Measurements from ENCODE around the gene TANGO2. TPM values are rescaled to one million over a fixed set of nuclear protein-coding genes. Genes with fewer than 3 reads are reported as not detected.
A peak's percentile ranks its signal among the peaks of the same experiment; 100 is the strongest.

The TANGO2 gene
- total and polyA plus RNA-seq, 9 of the 15 experiments (the other 6 are each of a cell fraction or from before 2014, with no cell fraction given) = 15.5 to 94.9 (median 70.1) TPM

GRCh38 chr22:20062766-20063083, 41.8 kb downstream of the TANGO2 start (continued):
- TF ChIP-seq, protein P1, sequence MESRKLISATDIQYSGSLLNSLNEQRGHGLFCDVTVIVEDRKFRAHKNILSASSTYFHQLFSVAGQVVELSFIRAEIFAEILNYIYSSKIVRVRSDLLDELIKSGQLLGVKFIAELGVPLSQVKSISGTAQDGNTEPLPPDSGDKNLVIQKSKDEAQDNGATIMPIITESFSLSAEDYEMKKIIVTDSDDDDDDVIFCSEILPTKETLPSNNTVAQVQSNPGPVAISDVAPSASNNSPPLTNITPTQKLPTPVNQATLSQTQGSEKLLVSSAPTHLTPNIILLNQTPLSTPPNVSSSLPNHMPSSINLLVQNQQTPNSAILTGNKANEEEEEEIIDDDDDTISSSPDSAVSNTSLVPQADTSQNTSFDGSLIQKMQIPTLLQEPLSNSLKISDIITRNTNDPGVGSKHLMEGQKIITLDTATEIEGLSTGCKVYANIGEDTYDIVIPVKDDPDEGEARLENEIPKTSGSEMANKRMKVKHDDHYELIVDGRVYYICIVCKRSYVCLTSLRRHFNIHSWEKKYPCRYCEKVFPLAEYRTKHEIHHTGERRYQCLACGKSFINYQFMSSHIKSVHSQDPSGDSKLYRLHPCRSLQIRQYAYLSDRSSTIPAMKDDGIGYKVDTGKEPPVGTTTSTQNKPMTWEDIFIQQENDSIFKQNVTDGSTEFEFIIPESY (CRISPR knock-in tag; IDR thresholded peaks at IDR 0.05) = no peak
- peak; percentile 33 for TF ChIP-seq HNRNPLL (IDR thresholded peaks at IDR 0.05; ENCODE audit: low read depth, low read length, poor library complexity, severe bottlenecking)
- TF ChIP-seq ZNF121 (CRISPR knock-in tag; conservative IDR thresholded peaks at IDR 0.05) = no peak
- TF ChIP-seq TBL1XR1 (IDR thresholded peaks at IDR 0.05; ENCODE audit: low read length in 2 of 2) = 0 out of 4 replicates have a peak, but pooled peaks of 1 of the 2 experiments have one; percentile 38
- no peak for TF ChIP-seq SNRNP70 (optimal IDR thresholded peaks at IDR 0.05; ENCODE audit: low read depth, low read length)
- TF ChIP-seq, protein P2, sequence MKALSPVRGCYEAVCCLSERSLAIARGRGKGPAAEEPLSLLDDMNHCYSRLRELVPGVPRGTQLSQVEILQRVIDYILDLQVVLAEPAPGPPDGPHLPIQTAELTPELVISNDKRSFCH (CRISPR knock-in tag; IDR thresholded peaks at IDR 0.05) = no peak
- TF ChIP-seq, protein P2 (tag; IDR thresholded peaks at IDR 0.05) = no peak
- TF ChIP-seq HBP1 (CRISPR knock-in tag; IDR thresholded peaks at IDR 0.05) = no peak
- TF ChIP-seq PHF21A (IDR thresholded peaks at IDR 0.05; ENCODE audit: borderline replicate concordance, low read depth) = no peak
- TF ChIP-seq, protein P3, sequence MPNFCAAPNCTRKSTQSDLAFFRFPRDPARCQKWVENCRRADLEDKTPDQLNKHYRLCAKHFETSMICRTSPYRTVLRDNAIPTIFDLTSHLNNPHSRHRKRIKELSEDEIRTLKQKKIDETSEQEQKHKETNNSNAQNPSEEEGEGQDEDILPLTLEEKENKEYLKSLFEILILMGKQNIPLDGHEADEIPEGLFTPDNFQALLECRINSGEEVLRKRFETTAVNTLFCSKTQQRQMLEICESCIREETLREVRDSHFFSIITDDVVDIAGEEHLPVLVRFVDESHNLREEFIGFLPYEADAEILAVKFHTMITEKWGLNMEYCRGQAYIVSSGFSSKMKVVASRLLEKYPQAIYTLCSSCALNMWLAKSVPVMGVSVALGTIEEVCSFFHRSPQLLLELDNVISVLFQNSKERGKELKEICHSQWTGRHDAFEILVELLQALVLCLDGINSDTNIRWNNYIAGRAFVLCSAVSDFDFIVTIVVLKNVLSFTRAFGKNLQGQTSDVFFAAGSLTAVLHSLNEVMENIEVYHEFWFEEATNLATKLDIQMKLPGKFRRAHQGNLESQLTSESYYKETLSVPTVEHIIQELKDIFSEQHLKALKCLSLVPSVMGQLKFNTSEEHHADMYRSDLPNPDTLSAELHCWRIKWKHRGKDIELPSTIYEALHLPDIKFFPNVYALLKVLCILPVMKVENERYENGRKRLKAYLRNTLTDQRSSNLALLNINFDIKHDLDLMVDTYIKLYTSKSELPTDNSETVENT (CRISPR knock-in tag; IDR thresholded peaks at IDR 0.05) = 0 out of 2 replicates have a peak, but pooled peaks have one; percentile 10
- TF ChIP-seq ZNF280B (CRISPR knock-in tag; IDR thresholded peaks at IDR 0.05) = no peak
- no peak for TF ChIP-seq IFI16 (CRISPR knock-in tag; IDR thresholded peaks at IDR 0.05)
- TF ChIP-seq MECOM (CRISPR knock-in tag; IDR thresholded peaks at IDR 0.05) = no peak
- TF ChIP-seq XRCC5 (IDR thresholded peaks at IDR 0.05; ENCODE audit: low read depth, low read length) = no peak
- TF ChIP-seq SNIP1 (IDR thresholded peaks at IDR 0.05; ENCODE audit: low read depth) = no peak
- 0 out of 2 replicates have a peak, but pooled peaks have one; percentile 56 for TF ChIP-seq ZNF586 (CRISPR knock-in tag; conservative IDR thresholded peaks at IDR 0.05)
- TF ChIP-seq MAFF (IDR thresholded peaks at IDR 0.05; ENCODE audit: low read length) = no peak

Data from K562 (cell line).